ENCODE data around the gene HPS4. TPM values are rescaled to one million over a fixed set of nuclear protein-coding genes. Genes with fewer than 3 reads are reported as not detected.

HPS4 gene
- total RNA-seq, 1 experiment from 2014 or later = 35.4 TPM

DNA sequence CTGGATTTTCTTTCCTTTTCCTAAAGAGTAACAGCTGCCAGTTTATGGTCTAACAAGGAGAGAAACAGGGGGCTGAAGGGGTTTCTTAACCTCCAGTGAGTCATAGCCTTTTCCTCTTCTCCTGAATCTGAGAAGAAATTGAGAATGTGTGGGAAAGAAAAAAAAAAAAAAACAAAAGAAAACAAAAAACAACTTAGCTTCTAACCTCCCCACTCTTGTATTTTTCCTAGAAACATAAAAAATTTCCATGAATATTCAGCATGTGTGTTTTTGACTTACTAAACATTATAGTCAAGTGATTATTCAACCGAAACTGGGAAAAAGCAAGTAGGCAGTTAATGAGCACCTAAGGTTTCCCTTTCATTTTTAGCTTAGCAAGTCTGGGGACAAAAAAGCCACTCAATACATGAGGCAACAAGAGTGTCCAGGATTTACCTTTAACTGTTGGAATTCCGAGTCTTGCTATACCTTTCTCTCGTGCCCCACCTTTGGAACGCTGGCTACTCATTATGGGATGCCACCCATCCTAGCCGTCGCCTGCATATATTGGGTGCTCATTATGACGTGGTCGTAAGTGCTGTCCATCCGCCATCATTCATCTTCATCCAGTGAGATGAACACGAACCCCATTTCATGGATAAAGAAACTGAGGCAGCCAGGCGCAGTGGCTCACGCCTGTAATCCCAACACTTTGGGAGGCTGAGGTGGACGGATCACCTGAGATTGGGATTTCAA lies 52.2 kb downstream of the HPS4 start:
- ChIA-PET POLR2A (interaction anchor here (0.7 kb wide), 1 partner anchor 1690 kb away, joined by 3 read pairs; no protein-coding TSS in a partner anchor), CTCF (interaction anchor here (1.1 to 1.7 kb wide), 3 partner anchors 28 to 67 kb away, joined by 3 to 6 read pairs (median 4); no protein-coding TSS in a partner anchor), RAD21 (ENCODE audit: low non-redundant PET in 1 of 2, low total read pairs in 2 of 2, uncharacterized antibody in 2 of 2, unreplicated experiment in 2 of 2) (no interaction called here)
- Histone ChIP-seq H3K36me3 (ENCODE audit: control insufficient read depth in 1 of 2, insufficient read depth in 2 of 2, low read length in 2 of 2) (peaks cover 0 to 6% of the 10 kb centered on the region in 2 experiments; a peak in 1 of 4 replicates), H2AFZ (ENCODE audit: low read depth, low read length, poor library complexity, severe bottlenecking) (no peak overlapping the region), H3K4me1 (ENCODE audit: control insufficient read depth in 1 of 2, insufficient read depth in 2 of 2, low read length in 2 of 2) (peaks cover 6 to 17% of the 10 kb centered on the region in 2 experiments), H3K9ac (ENCODE audit: low read length) (no peak overlapping the region), H3K79me2 (ENCODE audit: insufficient read depth, low read length) (no peaks in the 10 kb centered on the region), H3K4me2 (ENCODE audit: low read length) (no peak overlapping the region), H3K4me3 (replicated peaks in 1 of 2; ENCODE audit: low read depth in 1 of 2, low read length in 2 of 2) (no peak overlapping the region), H3K9me2 (ENCODE audit: insufficient read depth) (no peaks in the 10 kb centered on the region), H4K20me1 (ENCODE audit: insufficient read depth) (no peaks in the 10 kb centered on the region), H3K27me3 (ENCODE audit: insufficient read depth, low read length) (no peaks in the 10 kb centered on the region), H3K9me3 (ENCODE audit: control insufficient read depth in 1 of 2, insufficient read depth in 1 of 2, low read depth in 1 of 2, low read length in 2 of 2) (no peaks in the 10 kb centered on the region), H3K27ac (ENCODE audit: low read depth, low read length) (no peak overlapping the region)
- intact Hi-C loops (cut with micrococcal nuclease) = no loop called here
- ATAC-seq = no peak
- no TSS peak for BruUV-seq (replicated peaks)
- DNase-seq (ENCODE audit: low read depth, low spot score) = no peak
- TF ChIP-seq EZH2phosphoT487 (IDR thresholded peaks at IDR 0.05; ENCODE audit: borderline replicate concordance) = no peak
- no peak for TF ChIP-seq ZNF274 (IDR thresholded peaks at IDR 0.05; ENCODE audit: low read depth, low read length)
- TF ChIP-seq YY1 (IDR thresholded peaks at IDR 0.05; ENCODE audit: extremely low read depth, insufficient replicate concordance, low read depth, low read length) = no peak
- TF ChIP-seq RAD21 (IDR thresholded peaks at IDR 0.05; ENCODE audit: low read depth) = no peak
- no peak for TF ChIP-seq FOSL1 (IDR thresholded peaks at IDR 0.05; ENCODE audit: low read depth)
- TF ChIP-seq EGR1 (IDR thresholded peaks at IDR 0.05; ENCODE audit: low read depth) = no peak
- TF ChIP-seq CTCF (IDR thresholded peaks at IDR 0.05 in 2 of 3, conservative IDR thresholded peaks at IDR 0.05 in 1 of 3; ENCODE audit: borderline replicate concordance in 1 of 3, insufficient read depth in 1 of 3, low read depth in 2 of 3, low read length in 2 of 3) = no peak
- no peak for TF ChIP-seq ZBTB33 (IDR thresholded peaks at IDR 0.05; ENCODE audit: extremely low read depth, insufficient replicate concordance, low read length)
- TF ChIP-seq SIN3A (IDR thresholded peaks at IDR 0.05; ENCODE audit: low read depth) = no peak
- no peak for TF ChIP-seq ELF1 (IDR thresholded peaks at IDR 0.05; ENCODE audit: borderline replicate concordance, low read depth)
- TF ChIP-seq ATF3 (IDR thresholded peaks at IDR 0.05) = no peak
- no peak for TF ChIP-seq ZFX (IDR thresholded peaks at IDR 0.05)
- TF ChIP-seq POLR2AphosphoS5 (IDR thresholded peaks at IDR 0.05; ENCODE audit: low read depth, low read length) = no peak
- no peak for TF ChIP-seq SRF (IDR thresholded peaks at IDR 0.05; ENCODE audit: low read depth)
- TF ChIP-seq POLR2A (IDR thresholded peaks at IDR 0.05; ENCODE audit: borderline replicate concordance, extremely low read depth, insufficient read depth, insufficient read length) = no peak
- TF ChIP-seq SP1 (IDR thresholded peaks at IDR 0.05; ENCODE audit: low read depth) = no peak
- TF ChIP-seq CBX3 (IDR thresholded peaks at IDR 0.05; ENCODE audit: low read depth) = no peak
